Parathyroid adenoma (tissue), 2 donors: ENCODE results near the gene PLCB1.
"Not testable (repeated sequence)": the region's sequence is repeated elsewhere in the genome, so short reads cannot be mapped to it uniquely, and the experiment has no call there.

Source experiments
- H2AFZ ChIP-seq: fragments of 300-600 bp; sonication (generic); one replicate; pipeline ENCODE4 v1.7.0; 2017; ENCODE audit warnings: antibody characterized with exemption, mild to moderate bottlenecking
- H3K27ac ChIP-seq: fragments of 300-600 bp; sonication (generic); one replicate; pipeline ENCODE4 v1.7.0; 2017
- H3K27me3 ChIP-seq: fragments of 300-600 bp; sonication (generic); one replicate; pipeline ENCODE4 v1.7.0; 2017; ENCODE audit warnings: low read length; ENCODE audit not compliant: control insufficient read depth, insufficient read depth
- H3K36me3 ChIP-seq: fragments of 300-600 bp; sonication (generic); one replicate; pipeline ENCODE4 v1.7.0; 2017; ENCODE audit warnings: low read length; ENCODE audit not compliant: control insufficient read depth, insufficient read depth
- H3K4me1 ChIP-seq: fragments of 300-600 bp; sonication (generic); one replicate; pipeline ENCODE4 v1.7.0; 2017; ENCODE audit warnings: control low read depth
- H3K4me2 ChIP-seq: fragments of 300-600 bp; sonication (generic); one replicate; pipeline ENCODE4 v1.7.0; 2017; ENCODE audit warnings: low read length
- H3K4me3 ChIP-seq: fragments of 300-600 bp; sonication (generic); one replicate; pipeline ENCODE4 v1.7.0; 2017; ENCODE audit warnings: low read depth, low read length
- H3K79me2 ChIP-seq: fragments of 300-600 bp; sonication (generic); one replicate; pipeline ENCODE4 v1.7.0; 2017; ENCODE audit warnings: control low read depth
- H3K9ac ChIP-seq: fragments of 300-600 bp; sonication (generic); one replicate; pipeline ENCODE4 v1.7.0; 2017; ENCODE audit warnings: mild to moderate bottlenecking
- H3K9me3 ChIP-seq: fragments of 300-600 bp; sonication (generic); one replicate; pipeline ENCODE4 v1.7.0; 2017; ENCODE audit warnings: low read length; ENCODE audit not compliant: control insufficient read depth
- CTCF ChIP-seq: fragments of 300-600 bp; sonication (generic); IDR thresholded peaks from one replicate; pipeline ENCODE4 v1.7.0; 2017; ENCODE audit warnings: antibody characterized with exemption, mild to moderate bottlenecking
- donor health status: primary hyperparathyroidism.

The PLCB1 gene

DNA sequence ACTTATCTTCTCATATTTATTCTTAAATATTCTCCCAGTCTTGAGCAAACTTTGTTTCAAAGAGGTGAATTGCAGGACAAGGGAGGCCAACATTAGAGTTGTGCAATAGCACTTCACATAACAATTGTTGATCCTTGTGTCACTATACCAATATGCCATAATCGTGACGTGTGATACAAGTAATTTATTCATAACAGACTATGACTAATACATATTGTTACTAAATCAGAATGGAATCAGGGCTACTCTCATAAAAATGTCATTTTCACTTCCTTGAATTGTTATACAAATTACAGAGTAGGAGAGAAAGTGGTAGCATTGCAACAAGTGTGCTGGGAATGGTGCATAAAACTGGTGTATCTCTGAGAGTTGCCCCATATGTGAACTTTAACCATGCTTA, 37.2 kb upstream of the PLCB1 start:
- H3K4me3 ChIP-seq = no peak overlapping the region
- peak overlapping the region; percentile 33 for H3K27ac ChIP-seq

GRCh38 chr20:8095648-8096572, 36.2 kb upstream of the PLCB1 start:
- H3K9me3 ChIP-seq = no peaks in the 10 kb centered on the region
- no peaks in the 10 kb centered on the region for H3K79me2 ChIP-seq
- no peak overlapping the region for H3K27ac ChIP-seq
- no peak overlapping the region for H3K4me3 ChIP-seq
- no peaks in the 10 kb centered on the region for H3K36me3 ChIP-seq
- H3K4me1 ChIP-seq = peaks cover 4% of the 10 kb centered on the region
- H2AFZ ChIP-seq = no peak overlapping the region
- no peaks in the 10 kb centered on the region for H3K27me3 ChIP-seq
- H3K9ac ChIP-seq = no peak overlapping the region
- no peak overlapping the region for H3K4me2 ChIP-seq
- no peak for TF ChIP-seq CTCF

More for the DNA sequence above, 37.2 kb upstream of the PLCB1 start:
- Histone ChIP-seq H2AFZ (no peak overlapping the region), H3K4me1 (peaks cover 4% of the 10 kb centered on the region), H3K9me3 (no peaks in the 10 kb centered on the region), H3K9ac (no peak overlapping the region), H3K36me3 (no peaks in the 10 kb centered on the region), H3K27me3 (no peaks in the 10 kb centered on the region), H3K79me2 (no peaks in the 10 kb centered on the region), H3K4me2 (no peak overlapping the region)
- no peak for TF ChIP-seq CTCF

- H3K4me2 ChIP-seq = no peak overlapping the region
- H2AFZ ChIP-seq = no peak overlapping the region
- TF ChIP-seq CTCF = no peak
These were observed 34.8 kb upstream of the PLCB1 start for GRCh38 chr20:8097307-8097706.

GRCh38 chr20:8104252-8104651, 27.8 kb upstream of the PLCB1 start:
- TF ChIP-seq CTCF = no peak
- no peak overlapping the region for H2AFZ ChIP-seq
- H3K4me2 ChIP-seq = no peak overlapping the region
- no peaks in the 10 kb centered on the region for H3K36me3 ChIP-seq
- no peaks in the 10 kb centered on the region for H3K9me3 ChIP-seq
- no peak overlapping the region for H3K4me3 ChIP-seq
- H3K27ac ChIP-seq = no peak overlapping the region
- no peaks in the 10 kb centered on the region for H3K4me1 ChIP-seq
- no peaks in the 10 kb centered on the region for H3K79me2 ChIP-seq
- no peak overlapping the region for H3K9ac ChIP-seq
- H3K27me3 ChIP-seq = no peaks in the 10 kb centered on the region

More at GRCh38 chr20:8097307-8097706, 34.8 kb upstream of the PLCB1 start:
- Histone ChIP-seq H3K4me3 (no peak overlapping the region), H3K4me1 (peaks cover 4% of the 10 kb centered on the region), H3K9me3 (no peaks in the 10 kb centered on the region), H3K79me2 (no peaks in the 10 kb centered on the region), H3K9ac (no peak overlapping the region), H3K27me3 (no peaks in the 10 kb centered on the region), H3K36me3 (no peaks in the 10 kb centered on the region), H3K27ac (no peak overlapping the region)

GRCh38 chr20:8114612-8115011, 17.5 kb upstream of the PLCB1 start:
- H2AFZ ChIP-seq, H3K9ac ChIP-seq, H3K4me3 ChIP-seq, H3K27me3 ChIP-seq, H3K79me2 ChIP-seq, H3K36me3 ChIP-seq, H3K4me2 ChIP-seq, H3K9me3 ChIP-seq, H3K27ac ChIP-seq: not testable (repeated sequence)
- peaks cover 11% of the 10 kb centered on the region for H3K4me1 ChIP-seq
